IPS-11a (cell line): ENCODE results near the gene TMEM176A.
"Not testable (repeated sequence)": the region's sequence is repeated elsewhere in the genome, so short reads cannot be mapped to it uniquely, and the experiment has no call there.

ENCODE experiments used
- H3K4me3 ChIP-seq: one replicate; pipeline ENCODE4 v1.5.1; 2013; ENCODE audit warnings: low read depth, low read length, control low read depth

The TMEM176A gene

DNA sequence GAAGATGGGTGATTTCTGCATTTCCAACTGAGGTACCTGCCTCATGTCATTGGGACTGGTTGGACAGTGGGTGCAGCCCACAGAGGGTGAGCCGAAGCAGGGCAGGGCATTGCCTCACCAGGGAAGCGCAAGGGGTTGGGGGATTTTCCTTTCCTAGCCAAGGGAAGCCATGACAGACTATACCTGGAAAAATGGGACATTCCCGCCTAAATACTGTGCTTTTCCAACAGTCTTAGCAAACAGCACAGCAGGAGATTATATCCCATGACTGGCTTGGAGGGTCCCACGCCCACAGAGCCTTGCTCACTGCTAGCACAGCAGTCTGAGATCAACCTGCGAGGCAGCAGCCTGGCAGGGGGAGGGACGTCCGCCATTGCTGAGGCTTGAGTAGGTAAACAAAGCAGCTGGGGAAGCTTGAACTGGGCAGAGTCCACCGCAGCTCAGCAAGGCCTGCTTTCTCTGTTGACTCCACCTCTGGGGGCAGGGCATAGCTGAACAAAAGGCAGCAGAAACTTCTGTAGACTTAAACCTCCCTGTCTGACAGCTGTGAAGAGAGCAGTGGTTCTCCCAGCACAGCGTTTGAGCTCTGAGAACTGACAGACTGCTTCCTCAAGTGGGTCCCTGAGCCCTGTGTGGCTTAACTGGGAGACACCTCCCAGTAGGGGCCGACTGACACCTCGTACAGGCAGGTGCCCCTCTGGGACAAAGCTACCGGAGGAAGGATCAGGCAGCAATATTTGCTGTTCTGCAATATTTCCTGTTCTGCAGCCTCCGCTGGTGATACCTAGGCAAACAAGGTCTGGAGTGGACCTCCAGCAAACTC, 7.3 kb downstream of the TMEM176A start:
- not testable (repeated sequence) for H3K4me3 ChIP-seq

DNA sequence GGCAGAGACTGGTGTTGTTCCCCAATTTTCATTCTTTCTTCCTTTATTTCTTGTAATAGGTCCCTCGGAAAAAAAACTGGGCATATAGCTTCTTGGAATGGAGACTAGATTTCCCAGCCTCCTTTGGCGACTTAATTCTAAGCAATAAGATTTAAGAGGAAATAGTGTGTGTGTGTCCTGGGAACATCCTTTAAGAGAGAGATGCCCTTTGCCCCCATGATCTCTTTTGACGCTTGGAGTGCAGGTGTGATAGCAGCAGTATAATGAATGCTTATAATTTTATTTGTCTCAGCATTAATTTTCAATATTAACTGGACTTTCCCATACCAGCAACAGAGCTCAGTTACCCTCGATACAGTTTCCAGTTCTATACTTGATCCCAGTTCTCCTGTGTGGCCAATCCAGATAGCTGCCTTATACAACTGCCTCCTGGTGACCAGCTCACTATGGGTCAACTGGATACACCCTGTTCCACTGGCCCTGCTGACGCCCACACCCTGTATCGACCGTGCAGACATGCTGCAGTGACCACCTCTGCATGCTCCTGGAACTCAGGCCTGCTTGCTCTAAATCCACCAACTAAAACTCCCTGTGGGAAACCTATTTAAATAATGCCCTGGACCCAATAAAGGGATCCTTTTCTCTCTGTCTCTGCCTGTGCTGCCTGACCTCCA, 13.9 kb downstream of the TMEM176A start:
- no peak overlapping the region for H3K4me3 ChIP-seq

- no peak overlapping the region for H3K4me3 ChIP-seq
Observed at GRCh38 chr7:150818971-150819370, 18.4 kb downstream of the TMEM176A start.

DNA sequence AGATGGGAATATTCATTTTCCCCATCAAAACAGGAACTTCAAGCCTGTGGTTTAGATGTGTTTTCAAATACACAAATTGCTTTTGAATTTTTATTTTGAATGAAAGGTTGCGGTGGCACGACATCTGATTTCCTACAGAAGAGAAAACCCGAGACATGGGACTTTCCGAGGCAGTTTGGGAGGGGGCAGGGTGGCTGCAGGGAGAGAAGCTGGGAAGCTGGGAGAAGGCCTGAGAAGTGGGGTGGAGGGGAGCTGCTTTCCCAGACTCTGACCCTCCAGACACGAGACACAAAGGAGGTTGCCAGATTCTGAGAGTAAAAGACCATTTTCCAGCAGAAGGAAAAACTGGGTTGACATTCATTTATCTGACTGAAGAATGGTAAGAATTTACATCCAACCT, 19.6 kb downstream of the TMEM176A start:
- no peak overlapping the region for H3K4me3 ChIP-seq

DNA sequence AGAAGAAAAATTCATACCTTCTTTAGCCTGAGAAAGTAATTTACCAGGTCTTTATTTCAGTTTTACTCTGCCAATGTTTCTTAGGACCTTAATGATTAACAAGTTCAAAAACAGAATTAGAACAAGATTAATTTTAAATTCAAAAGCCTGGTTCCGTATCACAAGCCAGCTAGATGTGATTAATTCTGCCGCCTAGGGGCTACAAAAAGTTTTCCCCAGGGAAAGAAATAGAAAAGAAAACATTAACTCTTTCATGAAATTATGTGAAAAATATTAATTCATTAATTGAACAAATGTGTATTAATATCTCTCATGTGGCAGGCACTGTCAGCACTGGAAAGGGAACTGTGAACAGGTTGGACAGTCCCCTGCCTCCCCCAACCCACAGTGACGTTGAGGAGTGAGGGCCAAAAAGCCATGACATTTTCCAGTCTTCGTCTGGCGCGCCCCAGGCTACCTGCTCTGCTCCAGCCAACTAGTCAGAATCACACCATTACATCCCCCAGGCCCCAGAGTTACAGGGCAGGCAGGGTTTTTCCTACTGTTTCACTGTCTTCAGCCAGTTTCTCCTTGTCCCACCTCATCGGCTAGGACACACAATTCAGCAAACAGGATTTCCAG, 20.1 kb downstream of the TMEM176A start:
- no peak overlapping the region for H3K4me3 ChIP-seq

- H3K4me3 ChIP-seq: no peak overlapping the region
Observed at GRCh38 chr7:150823043-150823442, 22.5 kb downstream of the TMEM176A start.

- no peak overlapping the region for H3K4me3 ChIP-seq
Observed at GRCh38 chr7:150823484-150824126, 23.0 kb downstream of the TMEM176A start.

DNA sequence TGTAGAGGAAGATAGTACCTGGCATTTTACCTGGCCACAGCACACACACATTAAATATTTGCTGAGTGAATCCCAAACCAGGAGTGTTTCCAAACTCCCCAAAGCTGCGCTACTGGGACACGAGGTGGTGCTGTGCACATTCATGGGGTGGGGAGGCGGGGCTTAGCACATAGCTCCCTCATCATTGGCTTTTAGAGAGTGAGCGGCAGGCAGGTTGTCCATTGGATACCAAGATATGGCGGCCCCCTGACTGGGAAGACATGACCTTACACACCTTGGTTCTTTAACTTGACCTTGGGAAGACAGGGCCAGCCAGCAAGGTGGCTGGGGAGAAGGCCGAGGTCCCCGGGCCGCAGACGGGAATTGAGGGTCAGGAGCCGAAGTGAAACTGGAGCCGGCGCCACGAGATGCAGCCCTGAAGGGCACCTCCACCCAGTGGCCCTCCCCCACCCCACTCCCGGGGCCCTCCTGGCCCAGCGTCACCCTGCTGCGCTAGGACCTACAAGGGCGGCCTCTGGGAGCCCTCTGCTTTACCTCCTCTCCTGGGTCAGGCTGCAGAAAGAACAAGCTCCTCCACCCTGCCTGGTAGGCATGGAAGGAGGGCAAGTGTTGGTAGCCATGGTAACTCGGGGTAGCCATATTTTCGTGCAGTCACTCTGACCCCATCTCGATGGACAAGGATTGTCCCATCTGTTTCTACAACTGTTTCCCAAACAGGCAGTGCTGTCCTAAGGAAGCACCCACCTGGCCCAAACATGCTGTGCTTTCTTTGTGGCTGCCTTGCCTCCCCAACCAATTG, 24.0 kb downstream of the TMEM176A start:
- H3K4me3 ChIP-seq: no peak overlapping the region

GRCh38 chr7:150826061-150826849, 25.7 kb downstream of the TMEM176A start:
- H3K4me3 ChIP-seq: no peak overlapping the region

- no peak overlapping the region for H3K4me3 ChIP-seq
Observed at GRCh38 chr7:150828384-150828783, 27.8 kb downstream of the TMEM176A start.

DNA sequence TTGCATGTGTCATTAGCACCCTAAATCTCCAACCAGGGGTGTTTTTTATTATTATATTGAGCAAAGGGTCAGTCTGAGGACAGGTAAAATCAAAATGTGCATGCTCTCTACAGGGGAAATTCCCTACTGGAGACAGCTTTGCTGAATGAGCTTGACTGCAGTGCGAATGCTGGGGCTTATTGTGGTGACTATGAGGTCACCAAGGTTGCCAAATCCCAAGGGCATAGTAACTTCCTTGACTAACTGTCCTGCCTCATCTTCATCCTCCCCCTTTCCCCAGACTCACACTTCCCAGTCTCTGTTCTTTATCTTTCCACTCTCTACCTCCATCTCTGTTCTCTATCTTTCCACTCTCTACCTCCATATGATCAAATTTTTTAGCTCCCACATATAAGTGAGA, 28.9 kb downstream of the TMEM176A start:
- no peak overlapping the region for H3K4me3 ChIP-seq

DNA sequence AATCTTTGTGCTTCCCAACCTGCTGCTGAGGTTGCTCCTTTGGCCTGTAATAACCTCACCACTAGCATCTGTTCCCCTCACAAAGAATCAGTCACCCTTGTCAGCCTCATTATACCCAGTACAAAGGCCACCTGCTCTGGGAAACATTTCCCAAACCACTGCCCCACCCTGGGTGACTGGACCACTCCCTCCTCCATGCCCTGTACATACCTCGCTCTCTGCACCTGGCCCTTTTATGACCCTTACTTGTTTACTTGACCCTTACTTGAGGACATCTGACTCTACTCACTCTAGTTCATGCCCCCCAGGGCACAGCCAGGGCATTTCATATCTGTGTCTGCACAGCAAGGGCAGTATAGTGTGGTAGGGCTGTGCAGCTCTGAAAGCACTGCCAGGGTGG, 30.4 kb downstream of the TMEM176A start:
- H3K4me3 ChIP-seq: no peak overlapping the region

GRCh38 chr7:150831851-150832250, 31.3 kb downstream of the TMEM176A start:
- H3K4me3 ChIP-seq: no peak overlapping the region

DNA sequence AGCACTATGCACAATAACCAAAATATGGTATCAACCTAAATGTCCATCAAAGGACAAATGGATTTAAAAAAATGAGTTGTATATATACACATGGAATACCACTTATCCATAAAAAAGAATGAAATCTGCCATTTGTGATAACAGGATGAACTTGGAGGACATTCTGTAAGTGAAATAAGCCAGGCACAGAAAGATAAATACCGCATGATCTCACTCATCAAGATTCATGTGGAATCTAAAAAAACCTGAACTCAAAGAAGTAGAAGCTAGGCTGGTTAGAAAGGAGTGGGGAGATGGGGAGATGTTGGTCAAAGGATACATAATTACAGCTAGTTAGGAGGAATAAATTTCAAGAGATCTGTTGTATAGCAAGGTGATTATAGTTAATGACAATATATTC, 34.5 kb downstream of the TMEM176A start:
- no peak overlapping the region for H3K4me3 ChIP-seq

- H3K4me3 ChIP-seq: no peak overlapping the region
Observed at GRCh38 chr7:150835702-150836280, 35.2 kb downstream of the TMEM176A start.

- H3K4me3 ChIP-seq: no peak overlapping the region
Observed at GRCh38 chr7:150838965-150839650, 38.5 kb downstream of the TMEM176A start.

DNA sequence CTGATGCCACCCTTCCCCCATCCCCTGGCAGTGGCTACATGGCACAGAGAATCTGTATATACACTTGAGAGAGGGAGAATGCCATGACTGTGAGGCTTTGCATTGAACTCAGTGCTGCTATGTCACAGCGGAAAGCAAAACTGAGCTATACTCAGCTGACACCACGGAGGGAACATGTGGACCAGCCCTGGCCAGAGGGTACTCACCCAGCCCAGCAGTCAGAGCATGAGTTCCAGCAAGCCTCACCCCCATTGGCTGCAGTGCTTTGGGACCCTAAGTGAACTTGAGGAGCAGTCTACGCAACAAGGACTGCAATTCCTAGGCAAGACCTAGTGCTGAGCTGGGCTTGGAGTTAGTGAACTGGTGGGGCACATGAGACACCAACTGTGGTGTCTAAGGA, 41.4 kb downstream of the TMEM176A start:
- H3K4me3 ChIP-seq: no peak overlapping the region

GRCh38 chr7:150842716-150843115, 42.1 kb downstream of the TMEM176A start:
- H3K4me3 ChIP-seq: no peak overlapping the region

DNA sequence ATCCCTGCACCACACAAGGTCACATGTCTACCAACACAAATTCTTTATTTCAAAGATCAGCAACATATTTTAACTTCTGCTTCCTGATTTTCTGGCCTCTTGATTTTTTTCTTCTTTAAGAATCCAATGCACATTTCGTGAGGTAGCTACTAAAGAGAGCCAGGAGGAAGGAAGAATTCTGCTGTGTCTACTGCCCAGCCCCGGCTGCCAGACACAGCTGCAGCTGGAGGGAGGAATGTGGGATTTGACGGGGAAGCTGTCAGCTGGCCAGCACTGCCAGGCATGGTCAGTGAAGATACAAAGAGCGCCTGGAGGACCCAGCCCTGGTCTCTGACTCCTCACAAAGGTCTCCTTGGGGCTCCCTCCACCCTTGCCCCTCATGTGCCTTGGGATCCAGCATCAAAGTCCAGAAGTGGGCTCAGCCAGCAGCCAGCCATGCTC, 44.9 kb downstream of the TMEM176A start:
- H3K4me3 ChIP-seq: no peak overlapping the region
